KMS-11 (cell line): ENCODE data around the gene HCN4.

Experiments
- H2AFZ ChIP-seq: fragments of 200-600 bp; sonication (generic); 2 replicates; pipeline ENCODE4 v1.6.1; 2016; ENCODE audit warnings: antibody characterized with exemption, mixed run types, low read depth
- H3K27ac ChIP-seq: fragments of 200-600 bp; sonication (generic); 2 replicates; pipeline ENCODE4 v1.6.1; 2016; ENCODE audit warnings: mild to moderate bottlenecking, mixed run types
- H3K27me3 ChIP-seq: fragments of 200-600 bp; sonication (generic); 2 replicates; pipeline ENCODE4 v1.6.1; 2017; ENCODE audit warnings: mild to moderate bottlenecking, low read depth, mixed run types, moderate library complexity; ENCODE audit not compliant: insufficient read depth
- H3K36me3 ChIP-seq: fragments of 200-600 bp; sonication (generic); 2 replicates; pipeline ENCODE4 v1.6.1; 2017; ENCODE audit warnings: mild to moderate bottlenecking, mixed run types; ENCODE audit not compliant: insufficient read depth
- H3K4me1 ChIP-seq: fragments of 200-600 bp; sonication (generic); 2 replicates; pipeline ENCODE4 v1.6.1; 2016; ENCODE audit warnings: mild to moderate bottlenecking, low read depth, mixed run types; ENCODE audit not compliant: poor library complexity, severe bottlenecking
- H3K4me2 ChIP-seq: fragments of 200-600 bp; sonication (generic); 2 replicates; pipeline ENCODE4 v1.7.0; 2016; ENCODE audit warnings: mild to moderate bottlenecking, mixed run types
- H3K4me3 ChIP-seq: fragments of 200-600 bp; sonication (generic); IDR thresholded peaks from 2 replicates; pipeline ENCODE4 v1.6.1; 2017; ENCODE audit warnings: low read depth, low read length, mixed read lengths; ENCODE audit not compliant: insufficient read depth
- H3K79me2 ChIP-seq: fragments of 200-600 bp; sonication (generic); 2 replicates; pipeline ENCODE4 v1.6.1; 2016; ENCODE audit warnings: low read depth, mixed run types; ENCODE audit not compliant: insufficient read depth
- H3K9ac ChIP-seq: fragments of 200-600 bp; sonication (generic); 2 replicates; pipeline ENCODE4 v1.6.1; 2016; ENCODE audit warnings: mild to moderate bottlenecking, mixed run types
- H4K20me1 ChIP-seq: fragments of 200-600 bp; sonication (generic); 2 replicates; pipeline ENCODE4 v1.6.1; 2016; ENCODE audit warnings: mild to moderate bottlenecking, mixed run types; ENCODE audit not compliant: insufficient read depth
- TF ChIP-seq, protein P1 (sequence below): fragments of 200-600 bp; sonication (generic); conservative IDR thresholded peaks from 2 replicates; pipeline ENCODE4 v1.6.1; 2017; ENCODE audit warnings: low read depth, mild to moderate bottlenecking, antibody characterized with exemption, low read length, moderate library complexity, mixed read lengths

Gene HCN4

DNA sequence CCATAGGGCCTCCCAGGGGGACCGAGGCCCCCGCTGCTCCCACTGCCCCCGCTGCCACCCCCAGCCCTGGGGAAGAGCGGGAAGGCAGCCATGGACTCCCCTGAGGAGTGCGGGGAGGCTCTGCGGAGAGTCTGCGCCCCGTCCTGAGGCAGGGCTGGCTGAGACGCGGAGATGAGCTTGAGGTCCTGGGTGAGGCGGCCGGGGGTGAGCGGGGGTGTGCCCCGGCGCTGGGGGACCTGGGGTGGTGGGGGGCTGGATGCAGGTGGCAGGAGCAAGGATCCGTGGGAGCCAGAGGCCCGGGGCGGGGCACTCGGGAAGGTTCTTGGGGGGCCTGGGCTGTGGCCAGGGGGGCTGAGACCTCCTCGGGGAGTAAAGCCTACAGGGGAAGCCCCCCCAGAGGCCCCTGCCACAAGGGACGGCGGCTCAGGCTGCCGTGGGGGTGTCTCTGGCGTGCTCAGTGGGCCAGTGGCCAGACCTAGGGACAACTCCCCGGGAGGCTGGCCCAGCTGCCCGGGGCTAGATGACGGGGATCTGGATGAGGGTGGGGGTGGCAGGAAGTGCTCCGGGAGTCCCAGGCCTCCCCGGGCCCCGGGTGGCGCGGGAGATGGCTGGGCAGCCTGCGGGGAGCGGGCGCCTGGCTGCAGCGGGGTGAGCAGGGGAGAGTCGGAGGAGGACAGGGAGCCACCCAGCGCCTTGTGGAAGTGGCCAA lies 45.9 kb downstream of the HCN4 start:
- H3K4me1 ChIP-seq: no peaks in the 10 kb centered on the region
- no peaks in the 10 kb centered on the region for H3K79me2 ChIP-seq
- no peak overlapping the region for H2AFZ ChIP-seq
- no peaks in the 10 kb centered on the region for H4K20me1 ChIP-seq
- no peak overlapping the region for H3K4me2 ChIP-seq
- H3K27ac ChIP-seq: no peak overlapping the region
- H3K27me3 ChIP-seq: no peaks in the 10 kb centered on the region; the same call in 1 of the 2 replicates
- no peaks in the 10 kb centered on the region for H3K36me3 ChIP-seq
- no peak overlapping the region for H3K9ac ChIP-seq
- no peak overlapping the region for H3K4me3 ChIP-seq
- TF ChIP-seq, protein P1, sequence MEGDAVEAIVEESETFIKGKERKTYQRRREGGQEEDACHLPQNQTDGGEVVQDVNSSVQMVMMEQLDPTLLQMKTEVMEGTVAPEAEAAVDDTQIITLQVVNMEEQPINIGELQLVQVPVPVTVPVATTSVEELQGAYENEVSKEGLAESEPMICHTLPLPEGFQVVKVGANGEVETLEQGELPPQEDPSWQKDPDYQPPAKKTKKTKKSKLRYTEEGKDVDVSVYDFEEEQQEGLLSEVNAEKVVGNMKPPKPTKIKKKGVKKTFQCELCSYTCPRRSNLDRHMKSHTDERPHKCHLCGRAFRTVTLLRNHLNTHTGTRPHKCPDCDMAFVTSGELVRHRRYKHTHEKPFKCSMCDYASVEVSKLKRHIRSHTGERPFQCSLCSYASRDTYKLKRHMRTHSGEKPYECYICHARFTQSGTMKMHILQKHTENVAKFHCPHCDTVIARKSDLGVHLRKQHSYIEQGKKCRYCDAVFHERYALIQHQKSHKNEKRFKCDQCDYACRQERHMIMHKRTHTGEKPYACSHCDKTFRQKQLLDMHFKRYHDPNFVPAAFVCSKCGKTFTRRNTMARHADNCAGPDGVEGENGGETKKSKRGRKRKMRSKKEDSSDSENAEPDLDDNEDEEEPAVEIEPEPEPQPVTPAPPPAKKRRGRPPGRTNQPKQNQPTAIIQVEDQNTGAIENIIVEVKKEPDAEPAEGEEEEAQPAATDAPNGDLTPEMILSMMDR: no peak

DNA sequence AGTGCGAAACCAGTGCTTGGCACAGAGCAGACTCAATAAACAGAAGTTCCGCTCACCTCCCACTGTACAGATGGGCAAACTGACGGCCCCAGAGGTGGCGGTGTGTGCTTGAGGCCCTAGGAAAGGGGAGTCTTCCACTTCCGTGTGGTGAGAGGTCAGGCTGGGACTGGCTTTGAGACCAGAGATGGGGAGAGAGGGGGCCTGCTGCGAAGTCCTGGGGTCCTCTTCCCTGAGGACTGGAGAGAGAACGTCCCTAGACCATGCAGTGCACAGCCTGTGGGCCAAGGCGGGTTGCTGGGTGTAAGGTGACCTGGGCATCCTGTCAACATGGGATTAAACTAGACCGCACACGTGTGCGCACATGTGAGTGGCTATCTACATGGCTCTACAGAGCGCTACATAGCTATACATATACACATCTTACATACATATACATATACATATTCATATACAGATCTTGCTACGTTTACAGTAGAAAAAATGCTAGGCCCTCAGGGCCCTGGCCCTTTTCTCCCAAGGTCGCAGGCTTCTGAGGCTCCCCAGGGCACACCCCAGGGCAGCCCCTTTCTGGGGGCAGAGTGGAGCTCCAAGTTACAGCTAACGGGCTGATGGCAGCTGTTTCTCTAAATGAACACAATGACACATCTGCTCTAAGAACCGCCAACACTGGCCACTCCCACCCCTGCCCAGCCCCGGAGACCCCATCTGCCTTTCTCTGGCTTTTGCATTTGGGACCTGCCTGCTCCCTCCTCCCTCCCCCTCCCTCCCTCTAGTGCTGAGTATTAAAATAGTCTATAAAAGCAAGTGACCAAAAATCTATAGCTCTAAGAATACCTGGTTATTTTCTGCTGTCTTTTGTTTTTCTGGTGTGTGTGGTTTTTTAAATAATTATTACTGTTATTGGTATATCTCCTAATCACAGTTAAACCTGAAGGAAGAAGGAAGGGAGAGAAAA lies 47.0 kb downstream of the HCN4 start:
- Histone ChIP-seq H3K4me3 (no peak overlapping the region), H3K27me3 (no peaks in the 10 kb centered on the region; the same call in 1 of the 2 replicates), H2AFZ (no peak overlapping the region), H3K36me3 (no peaks in the 10 kb centered on the region), H4K20me1 (no peaks in the 10 kb centered on the region), H3K4me2 (no peak overlapping the region), H3K27ac (no peak overlapping the region), H3K79me2 (no peaks in the 10 kb centered on the region), H3K9ac (no peak overlapping the region), H3K4me1 (no peaks in the 10 kb centered on the region)
- TF ChIP-seq, protein P1: no peak

DNA sequence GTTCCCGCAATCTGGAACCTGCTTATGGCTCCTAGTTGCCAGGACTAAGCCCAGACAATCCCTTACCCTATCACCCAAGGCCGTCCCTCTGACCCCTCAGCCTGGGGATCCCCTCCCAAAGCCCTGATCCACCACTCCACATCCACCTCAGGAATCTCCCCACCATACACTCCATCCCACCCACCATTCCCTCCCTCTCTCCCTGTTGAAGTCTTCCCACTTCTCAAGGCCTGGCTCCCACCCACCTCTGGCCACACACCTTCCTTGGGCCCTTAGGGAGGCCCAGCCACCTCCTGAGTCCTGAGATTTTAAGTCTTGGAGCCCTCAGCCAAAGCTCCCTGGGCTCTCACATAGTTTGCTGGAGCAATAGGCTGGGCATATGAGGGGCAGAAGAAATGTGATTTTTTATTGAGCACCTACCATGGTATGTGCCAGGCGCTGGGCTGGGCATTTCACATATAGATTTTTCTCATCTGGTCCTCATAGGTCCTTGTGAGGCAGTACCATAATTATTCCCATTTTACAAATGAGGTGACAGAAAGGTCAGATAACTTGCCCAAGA lies 48.1 kb downstream of the HCN4 start:
- no peak overlapping the region for H2AFZ ChIP-seq
- H3K9ac ChIP-seq: no peak overlapping the region
- TF ChIP-seq, protein P1: no peak
- no peaks in the 10 kb centered on the region for H3K79me2 ChIP-seq
- no peaks in the 10 kb centered on the region for H3K4me1 ChIP-seq
- H3K27ac ChIP-seq: no peak overlapping the region
- H3K4me3 ChIP-seq: no peak overlapping the region
- H3K36me3 ChIP-seq: no peaks in the 10 kb centered on the region
- no peaks in the 10 kb centered on the region for H3K27me3 ChIP-seq
- H4K20me1 ChIP-seq: no peaks in the 10 kb centered on the region
- H3K4me2 ChIP-seq: no peak overlapping the region

DNA sequence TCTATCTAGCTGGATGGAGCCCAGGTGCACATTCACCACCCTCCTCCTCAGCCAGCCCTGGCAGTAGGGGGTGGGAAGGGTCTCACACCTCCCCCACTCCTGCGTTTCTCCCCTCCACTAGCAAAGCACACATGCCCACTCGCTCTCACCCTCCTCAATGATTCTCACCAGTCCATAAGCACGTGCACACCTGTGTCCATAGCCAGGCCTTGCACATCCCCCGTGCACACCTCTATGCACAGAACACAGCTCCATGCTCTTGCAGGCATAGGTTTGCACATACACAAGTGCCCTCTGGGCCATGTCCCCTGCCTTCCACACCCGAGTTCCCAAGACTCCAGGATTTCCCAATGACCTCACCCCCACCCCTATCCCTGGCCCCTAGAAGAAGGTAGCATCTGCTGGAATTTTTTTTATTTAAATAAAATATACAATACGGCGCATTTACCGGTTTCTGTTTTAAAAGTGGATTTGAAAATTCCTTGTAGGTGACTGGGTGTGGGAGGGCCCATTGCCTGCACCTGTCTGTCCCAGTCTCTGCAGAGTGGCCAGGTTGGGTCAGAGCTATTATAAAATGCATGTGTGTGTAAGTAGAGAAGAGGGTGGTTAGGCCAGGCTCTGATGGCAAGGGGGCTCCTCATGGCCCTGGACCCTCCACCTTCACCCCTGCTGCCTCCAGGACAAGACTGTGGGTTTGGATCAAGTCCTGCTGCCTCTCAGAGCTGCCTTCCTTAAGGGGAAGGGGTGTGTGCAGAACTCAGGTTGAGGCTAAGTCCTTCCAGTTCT lies 49.1 kb downstream of the HCN4 start:
- Histone ChIP-seq H3K4me2 (no peak overlapping the region), H4K20me1 (no peaks in the 10 kb centered on the region), H3K36me3 (no peaks in the 10 kb centered on the region), H3K27me3 (no peaks in the 10 kb centered on the region), H2AFZ (no peak overlapping the region), H3K9ac (no peak overlapping the region), H3K4me3 (no peak overlapping the region), H3K27ac (no peak overlapping the region), H3K79me2 (no peaks in the 10 kb centered on the region), H3K4me1 (no peaks in the 10 kb centered on the region)
- TF ChIP-seq, protein P1: no peak
